ENCODE data around the gene CUL5. TPM values are rescaled to one million over a fixed set of nuclear protein-coding genes. Genes with fewer than 3 reads are reported as not detected.

CUL5 gene
- polyA plus RNA-seq, 3 donors, result 24.7 to 37.8 (median 36.7) TPM

DNA sequence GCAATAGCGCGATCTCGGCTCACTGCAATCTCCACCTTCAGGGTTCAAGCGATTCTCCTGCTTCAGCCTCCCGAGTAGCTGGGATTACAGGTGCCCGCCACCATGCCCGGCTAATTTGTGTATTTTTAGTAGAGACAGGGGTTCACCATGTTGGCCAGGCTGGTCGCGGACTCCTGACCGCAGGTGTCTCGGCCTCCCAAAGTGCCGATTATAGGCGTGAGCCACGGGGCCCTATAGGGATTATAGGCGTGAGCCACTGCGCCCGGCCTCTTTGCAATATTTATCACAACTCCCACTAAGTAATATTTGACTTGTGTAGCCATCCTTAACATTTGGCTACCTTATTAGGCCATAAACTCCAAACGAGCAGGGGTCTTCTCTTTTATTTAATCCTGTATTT lies 879 bp upstream of the CUL5 start:
- no peak overlapping the region for H2AFZ ChIP-seq (ENCODE audit: insufficient read depth, low read depth, low read length, poor library complexity, severe bottlenecking)
- peaks cover 18% of the 10 kb centered on the region for H4K20me1 ChIP-seq (ENCODE audit: insufficient read depth, low read length)
- Mint-ChIP-seq H3K36me3 (peaks cover 3% of the 10 kb centered on the region in 2 donors), H3K4me1 (peaks cover 14% of the 10 kb centered on the region), H3K4me3 (no peak overlapping the region), H3K27me3 (ENCODE audit: low read depth in 3 of 3) (no peaks in the 10 kb centered on the region), H3K27ac (peak overlapping the region in 1 of 7 donors; percentile 16), H3K9me3 (no peaks in the 10 kb centered on the region)
- peaks cover 18 to 33% of the 10 kb centered on the region in 2 donors for H3K4me1 ChIP-seq (ENCODE audit: control insufficient read depth in 1 of 2, insufficient read depth in 2 of 2, low read length in 2 of 2)
- TF ChIP-seq, protein P1, sequence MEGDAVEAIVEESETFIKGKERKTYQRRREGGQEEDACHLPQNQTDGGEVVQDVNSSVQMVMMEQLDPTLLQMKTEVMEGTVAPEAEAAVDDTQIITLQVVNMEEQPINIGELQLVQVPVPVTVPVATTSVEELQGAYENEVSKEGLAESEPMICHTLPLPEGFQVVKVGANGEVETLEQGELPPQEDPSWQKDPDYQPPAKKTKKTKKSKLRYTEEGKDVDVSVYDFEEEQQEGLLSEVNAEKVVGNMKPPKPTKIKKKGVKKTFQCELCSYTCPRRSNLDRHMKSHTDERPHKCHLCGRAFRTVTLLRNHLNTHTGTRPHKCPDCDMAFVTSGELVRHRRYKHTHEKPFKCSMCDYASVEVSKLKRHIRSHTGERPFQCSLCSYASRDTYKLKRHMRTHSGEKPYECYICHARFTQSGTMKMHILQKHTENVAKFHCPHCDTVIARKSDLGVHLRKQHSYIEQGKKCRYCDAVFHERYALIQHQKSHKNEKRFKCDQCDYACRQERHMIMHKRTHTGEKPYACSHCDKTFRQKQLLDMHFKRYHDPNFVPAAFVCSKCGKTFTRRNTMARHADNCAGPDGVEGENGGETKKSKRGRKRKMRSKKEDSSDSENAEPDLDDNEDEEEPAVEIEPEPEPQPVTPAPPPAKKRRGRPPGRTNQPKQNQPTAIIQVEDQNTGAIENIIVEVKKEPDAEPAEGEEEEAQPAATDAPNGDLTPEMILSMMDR (IDR thresholded peaks at IDR 0.05), result no peak
- H3K27ac ChIP-seq (ENCODE audit: low read depth in 1 of 2, low read length in 2 of 2), result no peak overlapping the region
- no peak overlapping the region for H3K4me2 ChIP-seq (replicated peaks; ENCODE audit: extremely low read depth, low read length, poor library complexity, severe bottlenecking)
- peaks cover 43% of the 10 kb centered on the region for H3K79me2 ChIP-seq (ENCODE audit: insufficient read depth, low read length)
- no peak overlapping the region for H3K4me3 ChIP-seq (replicated peaks in 1 of 3; ENCODE audit: low read depth in 2 of 3, low read length in 3 of 3)
- intact Hi-C loops (cut with micrococcal nuclease), result loop anchor here (10.0 kb wide), 1 partner anchor 83 kb away; the partner anchor contains the start of gene RAB39A (in 2 of the 2)
- no peaks in the 10 kb centered on the region for H3K9me3 ChIP-seq (replicated peaks in 1 of 2; ENCODE audit: control insufficient read depth in 1 of 2, insufficient read depth in 1 of 2, low read length in 2 of 2)
- H3K27me3 ChIP-seq (ENCODE audit: control insufficient read depth in 2 of 2, insufficient read depth in 2 of 2, low read length in 2 of 2), result no peaks in the 10 kb centered on the region
- no peak for DNase-seq
- WGBS (ENCODE audit: insufficient coverage), result 95% methylated on average over 7 of the region's 18 CpGs
- no peak overlapping the region for H3K9ac ChIP-seq (ENCODE audit: insufficient read depth, low read length, poor library complexity, severe bottlenecking)
- H3K36me3 ChIP-seq (replicated peaks in 1 of 2; ENCODE audit: control insufficient read depth in 1 of 2, insufficient read depth in 2 of 2, low read length in 2 of 2), result no peaks in the 10 kb centered on the region

DNA sequence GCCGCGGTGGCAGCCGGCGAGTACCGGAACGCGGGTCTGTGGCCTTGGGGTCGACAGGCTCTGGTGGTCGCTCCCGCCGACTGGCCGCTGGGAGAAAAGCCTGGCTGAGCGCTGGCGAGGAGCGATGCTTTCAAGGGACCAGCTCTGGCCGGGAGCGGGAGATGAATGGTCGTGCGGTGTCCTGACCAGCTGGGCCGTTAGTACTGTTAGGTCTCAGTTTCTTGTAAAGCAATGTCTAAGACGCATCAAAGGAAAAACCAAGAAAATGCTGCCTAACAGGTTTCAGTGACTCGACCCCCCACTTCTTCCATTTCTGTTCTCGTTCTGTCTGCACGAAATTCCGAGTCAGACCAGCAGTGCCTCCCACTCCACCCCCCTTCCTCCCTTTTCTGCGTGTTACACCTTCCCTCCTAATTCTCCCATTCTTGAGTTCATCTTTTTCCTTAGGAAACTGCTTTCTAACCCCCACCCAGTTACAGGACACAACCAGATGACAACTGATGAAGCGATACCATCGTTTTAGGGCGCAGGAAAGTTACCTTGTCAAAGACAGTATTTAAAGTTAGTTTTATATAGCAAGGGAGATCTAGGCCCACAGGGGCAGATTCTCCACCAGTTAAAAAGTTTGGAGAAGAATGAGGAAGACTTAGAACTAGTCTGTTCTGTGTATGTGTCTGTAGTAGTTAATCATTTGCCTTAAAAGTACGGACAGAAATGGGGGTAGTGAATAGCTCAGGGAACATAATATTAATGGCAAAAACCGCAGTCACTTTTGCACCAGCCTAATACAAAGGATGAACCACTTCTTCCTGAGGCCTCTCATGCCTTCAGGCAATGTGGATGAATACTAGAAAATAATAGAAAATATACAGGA lies 1.0 kb downstream of the CUL5 start:
- peak overlapping the region; percentile 94 to 97 for H3K4me3 Mint-ChIP-seq
- Histone ChIP-seq H3K4me3 (replicated peaks in 1 of 3; ENCODE audit: low read depth in 2 of 3, low read length in 3 of 3) (peak overlapping the region; percentile 63 to 95 (median 87)), H2AFZ (ENCODE audit: insufficient read depth, low read depth, low read length, poor library complexity, severe bottlenecking) (peak overlapping the region; percentile 98), H3K4me1 (ENCODE audit: control insufficient read depth in 1 of 2, insufficient read depth in 2 of 2, low read length in 2 of 2) (peaks cover 18 to 33% of the 10 kb centered on the region in 2 donors), H3K9ac (ENCODE audit: insufficient read depth, low read length, poor library complexity, severe bottlenecking) (peak overlapping the region; percentile 99), H3K27me3 (ENCODE audit: control insufficient read depth in 2 of 2, insufficient read depth in 2 of 2, low read length in 2 of 2) (no peaks in the 10 kb centered on the region), H3K79me2 (ENCODE audit: insufficient read depth, low read length) (peaks cover 62% of the 10 kb centered on the region), H4K20me1 (ENCODE audit: insufficient read depth, low read length) (peaks cover 37% of the 10 kb centered on the region), H3K4me2 (replicated peaks; ENCODE audit: extremely low read depth, low read length, poor library complexity, severe bottlenecking) (peak overlapping the region; percentile 86), H3K9me3 (replicated peaks in 1 of 2; ENCODE audit: control insufficient read depth in 1 of 2, insufficient read depth in 1 of 2, low read length in 2 of 2) (no peaks in the 10 kb centered on the region), H3K36me3 (replicated peaks in 1 of 2; ENCODE audit: control insufficient read depth in 1 of 2, insufficient read depth in 2 of 2, low read length in 2 of 2) (peaks cover 0 to 12% of the 10 kb centered on the region in 2 donors), H3K27ac (ENCODE audit: low read depth in 1 of 2, low read length in 2 of 2) (peak overlapping the region; percentile 97 to 98)
- peaks cover 3% of the 10 kb centered on the region in 2 donors for H3K36me3 Mint-ChIP-seq
- peak overlapping the region; percentile 96 to 99 (median 98) for H3K27ac Mint-ChIP-seq
- TF ChIP-seq, protein P1 (IDR thresholded peaks at IDR 0.05), result no peak
- intact Hi-C loops (cut with micrococcal nuclease), result loop anchor here (10.0 kb wide), 1 partner anchor 85 kb away; the partner anchor contains the start of gene RAB39A (in 2 of the 2)
- no peaks in the 10 kb centered on the region for H3K9me3 Mint-ChIP-seq
- WGBS (ENCODE audit: insufficient coverage), result under 1% methylated on average over 27 of the region's 31 CpGs
- DNase-seq, result peak in 1 of 3 donors; percentile 5
- no peaks in the 10 kb centered on the region for H3K27me3 Mint-ChIP-seq (ENCODE audit: low read depth in 3 of 3)
- peaks cover 13% of the 10 kb centered on the region for H3K4me1 Mint-ChIP-seq
